GM04503 (cell line): ENCODE data around the gene MRPL27.

Source experiments
- DNase-seq: peaks from one replicate; pipeline ENCODE4 v3.0.0-alpha.2; 2012; ENCODE audit warnings: low read depth

MRPL27 gene

DNA sequence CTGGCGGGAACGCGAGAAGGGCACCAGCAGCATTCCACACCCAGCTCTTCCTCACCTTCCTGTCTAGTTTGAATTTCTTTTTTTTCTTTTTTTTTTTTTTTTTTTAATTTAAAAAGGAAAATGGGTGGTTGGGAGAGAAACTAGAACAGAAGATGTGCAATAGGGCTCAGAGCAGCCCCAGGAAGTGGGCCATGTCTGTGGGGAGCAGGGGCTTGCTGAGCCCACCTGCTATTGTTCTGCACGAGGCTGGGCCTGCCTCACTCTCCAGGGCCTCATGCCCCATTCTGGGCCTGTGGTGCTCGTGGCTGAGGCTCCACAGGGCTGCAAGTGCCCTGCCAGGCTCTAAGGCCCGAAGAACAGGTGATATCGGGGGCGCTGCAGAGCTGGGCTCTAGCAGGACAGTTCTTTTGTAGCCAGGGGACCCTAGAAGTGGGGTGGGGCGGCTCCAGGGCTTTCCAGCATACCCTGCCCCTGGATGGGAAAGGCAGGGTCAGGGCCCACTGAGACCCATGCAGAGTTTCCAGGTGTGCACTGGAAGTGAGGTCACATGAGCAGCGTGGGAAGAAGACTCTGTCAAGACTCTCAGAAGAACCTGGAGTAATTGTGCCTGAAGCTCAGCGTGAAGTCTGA lies 12.4 kb downstream of the MRPL27 start:
- DNase-seq: no peak

DNA sequence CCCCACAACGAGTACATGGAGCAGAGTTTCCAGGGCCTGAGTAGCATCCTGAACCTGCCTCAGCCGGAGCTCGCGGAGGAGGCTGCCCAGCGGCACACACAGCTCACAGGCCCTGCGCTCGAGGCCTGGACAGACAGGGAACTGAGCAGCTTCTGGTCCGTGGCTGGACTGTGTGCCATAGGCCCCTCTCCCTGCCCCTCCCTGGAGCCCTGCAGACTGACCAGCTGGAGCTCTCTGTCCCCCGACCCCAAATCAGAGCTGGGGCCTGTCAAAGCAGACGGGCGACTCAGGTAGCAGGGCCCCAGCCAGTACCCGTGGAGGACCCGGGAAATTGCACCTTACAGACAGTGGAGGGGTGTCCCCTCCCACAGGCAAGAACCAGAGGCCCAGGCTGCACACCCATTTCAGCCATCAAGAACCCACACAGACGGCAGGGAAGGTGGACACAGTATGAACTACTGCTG lies 13.0 kb downstream of the MRPL27 start:
- DNase-seq: no peak

DNA sequence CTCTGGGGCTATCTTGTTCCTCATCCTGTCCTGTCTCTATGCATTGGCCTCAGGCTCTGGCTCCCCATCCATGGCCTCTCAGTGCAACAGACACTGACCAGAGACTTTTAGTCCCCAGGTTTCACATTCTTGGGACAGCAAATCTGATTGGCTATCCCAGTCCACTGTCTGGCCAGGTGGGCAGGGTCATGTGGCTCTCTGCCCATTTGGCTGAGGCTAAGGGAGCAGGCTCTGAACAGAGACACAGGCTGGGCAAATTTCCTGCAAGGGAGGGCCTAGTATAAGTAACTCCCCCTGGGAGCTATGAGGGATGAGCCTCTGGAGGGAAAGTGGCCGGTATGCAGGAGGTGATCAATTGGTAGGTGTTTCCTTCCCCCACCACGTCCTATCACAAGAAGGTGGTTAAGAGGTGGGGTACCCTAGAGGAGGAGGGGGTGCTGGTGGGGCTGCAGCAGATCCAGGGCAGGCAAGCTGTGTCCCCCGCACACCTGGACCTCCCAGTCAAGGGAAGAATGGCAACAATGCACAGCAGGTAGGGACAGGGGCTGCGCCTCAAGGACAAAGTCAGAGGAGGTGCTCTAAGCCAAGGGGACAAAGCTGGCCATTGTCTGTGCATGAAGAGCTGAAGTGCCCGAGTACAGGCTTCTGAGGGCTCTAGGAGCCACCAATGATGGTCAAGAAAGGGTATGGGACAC lies 13.8 kb downstream of the MRPL27 start:
- DNase-seq: no peak

DNA sequence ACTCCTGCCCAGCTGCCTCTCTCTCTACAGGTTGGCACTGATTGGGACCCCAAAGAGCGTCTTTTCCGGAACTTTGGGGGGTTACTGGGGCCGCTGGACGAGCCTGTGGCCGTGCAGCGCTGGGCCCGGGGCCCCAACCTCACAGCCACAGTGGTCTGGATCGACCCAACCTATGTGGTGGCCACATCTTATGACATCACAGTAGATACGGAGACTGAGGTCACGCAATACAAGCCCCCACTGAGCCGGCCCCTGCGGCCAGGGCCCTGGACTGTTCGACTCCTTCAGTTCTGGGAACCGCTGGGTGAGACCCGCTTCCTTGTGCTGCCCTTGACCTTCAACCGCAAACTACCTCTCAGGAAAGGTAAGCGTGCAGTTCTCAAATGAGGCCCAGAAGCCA lies 14.8 kb downstream of the MRPL27 start:
- DNase-seq: no peak

DNA sequence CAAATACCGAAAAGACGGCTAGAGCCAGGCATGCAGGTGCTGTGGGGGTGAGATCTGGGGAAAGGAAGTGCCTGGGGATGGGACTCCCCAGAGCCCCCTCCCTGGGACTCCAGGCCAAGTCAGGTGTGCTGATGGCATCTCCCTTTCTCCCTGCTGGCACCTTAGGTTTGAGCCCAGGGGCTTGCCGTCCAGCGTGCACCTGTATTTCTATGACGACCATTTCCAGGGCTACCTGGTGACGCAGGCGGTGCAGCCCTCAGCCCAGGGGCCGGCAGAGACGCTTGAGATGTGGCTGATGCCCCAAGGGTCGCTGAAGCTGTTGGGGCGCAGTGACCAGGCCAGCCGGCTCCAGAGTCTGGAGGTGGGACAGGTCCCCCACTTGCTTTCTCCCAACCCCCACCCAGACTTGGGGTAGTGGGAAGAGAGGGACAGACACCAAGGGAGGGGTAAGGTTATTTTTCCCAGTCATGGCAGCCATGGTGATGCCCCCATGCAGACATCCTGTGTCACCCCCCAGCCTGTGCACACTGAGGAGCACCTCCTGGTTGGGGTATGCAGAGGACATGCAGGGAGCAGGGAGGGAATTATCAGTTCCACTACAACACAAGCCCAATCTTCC lies 16.0 kb downstream of the MRPL27 start:
- DNase-seq: no peak

DNA sequence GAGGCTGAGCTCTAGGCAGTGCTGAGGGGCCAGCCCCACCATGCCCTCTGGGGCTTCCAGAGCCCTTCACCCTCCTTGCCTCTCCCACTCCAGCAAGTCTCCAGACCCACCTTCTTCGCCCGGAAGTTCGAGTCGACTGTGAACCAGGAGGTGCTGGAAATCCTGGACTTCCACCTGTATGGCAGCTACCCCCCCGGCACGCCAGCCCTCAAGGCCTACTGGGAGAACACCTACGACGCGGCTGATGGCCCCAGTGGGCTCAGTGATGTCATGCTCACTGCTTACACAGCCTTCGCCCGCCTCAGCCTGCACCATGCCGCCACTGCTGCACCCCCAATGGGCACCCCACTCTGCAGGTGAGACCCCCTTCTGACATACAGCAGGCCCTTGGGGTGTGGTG lies 16.6 kb downstream of the MRPL27 start:
- DNase-seq: no peak

DNA sequence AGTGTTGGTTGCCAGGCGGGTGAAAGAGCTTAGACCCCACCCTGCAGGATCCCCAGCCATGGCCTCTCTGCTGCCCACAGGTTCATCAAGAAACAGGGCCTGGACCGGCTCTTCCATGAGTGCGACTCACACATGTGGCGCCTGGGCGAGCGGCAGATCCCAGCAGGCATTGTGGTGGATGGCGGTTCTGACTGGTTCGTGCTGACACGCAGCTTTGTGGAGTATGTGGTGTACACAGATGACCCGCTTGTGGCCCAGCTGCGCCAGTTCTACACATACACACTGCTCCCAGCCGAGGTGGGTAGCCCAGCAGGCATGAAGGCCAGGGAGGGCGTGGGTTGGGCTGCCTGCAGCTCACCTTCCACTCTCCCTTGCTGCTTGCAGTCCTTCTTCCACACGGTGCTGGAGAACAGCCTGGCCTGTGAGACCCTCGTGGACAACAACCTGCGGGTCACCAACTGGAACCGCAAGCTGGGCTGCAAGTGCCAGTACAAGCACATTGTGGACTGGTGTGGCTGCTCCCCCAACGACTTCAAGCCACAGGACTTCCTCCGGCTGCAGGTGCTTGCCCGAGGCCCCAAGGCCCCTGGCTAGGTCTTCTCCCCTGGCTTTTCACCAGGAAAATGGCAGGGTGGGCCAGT lies 17.2 kb downstream of the MRPL27 start:
- no peak for DNase-seq

DNA sequence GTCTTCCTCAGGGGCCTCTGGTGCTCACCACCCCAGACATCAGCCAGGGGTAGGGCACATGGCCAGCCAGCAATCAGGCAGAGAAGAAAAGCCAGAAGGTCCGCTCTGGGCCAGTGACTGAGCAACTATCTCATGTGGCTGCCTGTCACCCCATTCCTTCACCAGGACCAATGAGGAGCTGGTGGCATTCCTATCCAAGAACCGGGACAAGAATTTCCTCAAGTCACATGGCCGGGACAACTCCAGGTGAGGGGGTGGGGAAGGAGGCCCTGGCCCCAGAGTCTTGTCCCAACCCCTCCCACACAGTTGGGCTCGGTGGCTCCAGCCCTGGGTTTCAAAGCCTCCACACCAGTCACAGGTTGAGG lies 17.7 kb downstream of the MRPL27 start:
- no peak for DNase-seq

DNA sequence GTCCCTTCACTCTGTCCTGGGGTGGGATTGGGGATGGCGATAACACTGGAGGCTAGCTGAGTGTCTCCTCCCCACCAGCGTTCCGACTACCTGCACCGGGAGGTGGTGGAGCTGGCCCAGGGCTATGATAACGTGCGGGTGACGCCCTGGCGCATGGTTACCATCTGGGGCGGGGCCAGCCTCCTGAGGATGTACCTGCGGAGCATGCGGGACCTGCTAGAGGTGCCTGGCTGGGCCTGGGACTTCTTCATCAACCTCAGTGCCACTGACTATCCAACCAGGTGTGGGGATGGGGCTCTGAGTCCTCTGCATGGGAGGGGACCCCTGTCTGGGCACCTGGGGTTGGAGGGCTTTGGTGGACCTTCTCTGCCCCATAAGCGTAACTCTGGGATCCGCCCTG lies 18.2 kb downstream of the MRPL27 start:
- no peak for DNase-seq

DNA sequence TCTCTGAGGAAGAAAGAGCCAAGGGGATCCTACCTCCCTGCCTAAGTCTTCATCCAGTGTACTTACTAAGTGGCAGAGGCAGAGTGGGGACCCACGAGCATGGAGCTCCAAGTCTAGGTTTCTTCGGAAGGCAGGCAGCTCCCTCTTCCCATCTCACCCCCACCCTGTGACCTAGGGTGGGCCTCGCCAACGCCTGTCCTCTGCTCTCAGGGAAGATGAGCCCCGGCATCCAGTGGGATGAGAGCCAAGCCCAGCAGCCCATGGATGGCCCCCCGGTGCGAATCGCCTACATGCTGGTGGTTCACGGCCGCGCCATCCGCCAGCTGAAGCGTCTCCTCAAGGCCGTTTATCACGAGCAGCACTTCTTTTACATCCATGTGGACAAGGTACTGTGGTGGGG lies 18.8 kb downstream of the MRPL27 start:
- no peak for DNase-seq

DNA sequence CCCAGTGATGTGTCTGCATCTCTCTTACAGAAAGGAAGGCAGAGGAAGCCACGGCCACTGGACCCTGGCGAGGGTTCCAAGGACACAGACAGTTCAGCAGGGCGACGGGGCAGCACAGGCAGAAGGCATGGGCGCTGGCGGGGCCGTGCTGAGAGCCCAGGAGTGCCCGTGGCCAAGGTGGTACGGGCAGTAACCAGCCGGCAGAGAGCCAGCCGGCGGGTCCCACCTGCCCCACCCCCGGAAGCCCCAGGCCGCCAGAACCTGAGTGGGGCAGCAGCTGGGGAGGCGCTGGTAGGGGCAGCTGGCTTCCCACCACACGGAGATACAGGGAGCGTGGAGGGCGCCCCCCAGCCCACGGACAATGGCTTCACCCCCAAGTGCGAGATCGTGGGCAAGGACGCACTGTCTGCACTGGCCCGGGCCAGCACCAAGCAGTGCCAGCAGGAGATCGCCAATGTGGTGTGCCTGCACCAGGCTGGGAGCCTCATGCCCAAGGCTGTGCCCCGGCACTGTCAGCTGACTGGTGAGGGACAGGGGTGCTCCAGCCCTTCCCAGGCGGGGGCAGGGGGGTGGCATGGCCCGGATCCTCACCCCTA lies 19.3 kb downstream of the MRPL27 start:
- no peak for DNase-seq

DNA sequence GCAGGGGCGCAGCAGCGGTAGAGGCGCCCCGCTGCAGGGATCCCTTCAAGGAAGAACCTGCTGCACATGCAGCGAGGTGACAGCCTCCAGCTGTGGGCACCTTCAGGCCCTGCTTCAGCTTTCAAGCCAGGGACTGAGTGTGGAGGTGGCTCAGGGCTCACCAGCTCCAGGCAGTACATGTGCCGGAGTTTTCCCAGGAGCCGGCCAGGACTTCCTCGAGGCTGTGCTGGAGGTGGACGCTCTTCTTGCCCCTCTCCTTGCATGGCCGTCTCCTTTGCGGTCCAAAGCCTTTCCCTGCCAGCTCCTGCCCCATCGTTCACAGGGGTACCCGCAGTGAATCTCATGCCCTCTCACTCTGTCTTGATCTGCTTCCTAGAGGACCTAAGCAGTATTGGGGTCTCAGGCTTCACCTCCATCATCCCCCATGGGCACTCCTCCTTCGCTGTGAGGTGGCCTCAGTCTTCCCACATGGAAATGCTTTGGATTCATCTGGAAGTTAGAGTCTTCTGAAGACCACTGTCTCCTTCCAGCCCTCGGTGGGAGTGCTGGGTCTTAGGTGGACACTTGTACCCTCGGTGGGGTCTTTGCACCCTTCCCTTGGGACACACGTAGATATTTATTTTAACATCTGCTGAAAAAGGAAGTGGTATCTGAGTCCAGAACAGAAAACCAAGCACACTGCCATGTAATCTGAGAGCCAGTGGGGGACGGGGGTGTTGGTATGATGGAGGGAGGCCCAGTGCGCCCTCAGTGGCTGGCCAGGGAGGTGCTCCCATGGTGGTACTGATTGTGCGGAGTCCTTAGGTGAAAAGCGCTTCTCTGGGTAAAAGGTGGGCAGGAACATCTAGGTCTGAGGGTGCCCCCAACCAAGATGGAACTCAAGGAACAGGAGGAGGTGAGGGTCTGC lies 20.0 kb downstream of the MRPL27 start:
- no peak for DNase-seq

DNA sequence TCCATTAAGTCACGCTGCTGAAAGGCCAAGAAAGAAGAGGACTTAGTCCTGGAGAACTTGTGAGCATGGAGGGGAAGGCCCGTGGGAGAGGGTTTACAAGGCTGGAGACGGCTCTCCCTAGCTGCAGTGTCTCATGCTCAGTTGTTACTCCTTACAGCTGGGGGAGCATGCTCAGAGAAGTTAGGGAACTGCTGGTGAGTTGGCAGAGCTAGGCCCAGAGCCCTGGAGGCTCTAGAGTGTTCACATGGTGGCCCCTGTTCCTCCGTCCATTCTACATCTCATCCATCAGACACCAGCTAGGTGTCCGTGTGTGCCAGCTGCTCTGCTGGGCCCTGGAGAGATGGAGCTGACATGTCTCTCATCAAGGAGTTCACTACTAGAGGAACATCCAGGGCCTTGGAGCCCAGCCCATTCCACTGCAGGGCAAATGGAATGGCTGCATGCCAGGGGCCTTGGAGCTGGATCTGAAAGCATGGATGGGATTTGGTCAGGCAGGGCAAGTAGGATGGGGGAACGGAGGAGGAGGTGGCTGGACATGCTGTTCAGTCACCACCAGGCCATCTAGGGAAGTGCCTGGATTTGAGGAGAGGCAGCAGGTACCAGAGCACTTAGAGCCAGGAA lies 20.8 kb downstream of the MRPL27 start:
- no peak for DNase-seq

DNA sequence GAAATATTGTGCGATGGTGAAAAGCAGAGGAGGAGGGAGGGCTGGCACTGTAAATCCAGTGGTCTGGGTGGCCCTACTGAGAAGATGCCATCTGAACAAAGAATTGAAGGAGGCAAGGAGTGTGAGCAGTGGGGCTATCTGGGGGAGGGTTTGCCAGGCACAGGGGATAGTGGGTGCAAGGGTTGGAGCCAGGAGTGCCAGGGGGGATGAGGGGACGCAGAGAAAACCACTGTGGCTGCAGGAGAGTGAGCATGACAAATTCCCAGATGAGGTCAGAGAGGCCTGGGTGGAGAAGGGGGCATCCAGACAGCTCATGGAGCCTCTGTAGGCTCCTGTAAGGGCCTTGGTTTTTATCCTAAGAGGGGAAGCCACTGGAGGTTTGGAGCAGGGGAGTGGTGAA lies 22.3 kb downstream of the MRPL27 start:
- no peak for DNase-seq

DNA sequence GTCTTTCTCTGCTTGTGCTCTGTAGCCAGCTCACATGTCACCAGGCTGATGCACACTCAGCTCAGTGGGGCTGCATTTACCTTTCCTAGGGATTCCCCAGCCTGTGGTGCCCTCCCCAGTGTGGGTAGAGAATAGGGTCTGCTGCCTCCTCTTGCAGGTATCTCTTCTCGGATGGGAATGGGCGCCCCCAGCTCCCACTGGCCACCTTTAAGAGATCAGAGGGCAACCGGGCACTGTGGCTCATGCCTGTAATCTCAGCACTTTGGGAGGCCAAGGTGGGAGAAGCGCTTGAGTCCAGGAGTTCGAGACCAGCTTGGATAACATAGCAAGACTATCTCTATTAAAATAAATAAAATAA lies 23.8 kb downstream of the MRPL27 start:
- no peak for DNase-seq

DNA sequence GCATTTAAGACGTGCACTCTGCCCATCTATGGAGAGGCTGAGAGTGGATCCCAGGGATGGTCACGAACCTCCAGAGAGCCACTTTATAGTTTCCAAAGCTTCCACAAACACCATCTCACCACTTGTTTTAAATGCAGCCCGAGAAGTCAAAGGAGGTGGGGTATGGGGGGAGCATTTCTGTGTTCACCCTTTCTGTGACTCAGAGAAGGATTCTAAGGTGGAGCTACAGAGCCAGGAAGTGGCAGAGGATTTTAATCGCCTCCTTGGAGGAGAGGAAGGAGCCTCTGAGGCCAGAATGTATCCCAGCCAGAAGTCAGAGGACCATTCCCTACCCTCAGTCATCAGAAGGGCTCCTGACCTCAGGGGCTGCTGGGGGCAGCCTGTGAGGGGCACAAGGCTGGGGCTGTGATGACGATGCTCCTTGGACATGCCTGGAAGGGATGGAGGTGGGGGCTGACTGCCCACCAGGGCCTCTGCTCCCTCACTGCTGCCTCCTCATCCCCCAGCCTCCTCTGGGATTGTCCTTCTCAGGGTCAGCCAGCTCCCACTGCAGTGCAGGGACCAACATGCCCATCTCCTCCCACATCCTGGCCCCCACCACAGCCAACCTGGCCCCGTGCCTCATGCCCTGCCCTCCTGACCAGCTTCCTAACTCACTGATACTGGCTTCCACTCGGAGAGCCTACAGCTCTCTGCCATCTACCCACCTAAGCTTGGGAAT lies 24.3 kb downstream of the MRPL27 start:
- no peak for DNase-seq

DNA sequence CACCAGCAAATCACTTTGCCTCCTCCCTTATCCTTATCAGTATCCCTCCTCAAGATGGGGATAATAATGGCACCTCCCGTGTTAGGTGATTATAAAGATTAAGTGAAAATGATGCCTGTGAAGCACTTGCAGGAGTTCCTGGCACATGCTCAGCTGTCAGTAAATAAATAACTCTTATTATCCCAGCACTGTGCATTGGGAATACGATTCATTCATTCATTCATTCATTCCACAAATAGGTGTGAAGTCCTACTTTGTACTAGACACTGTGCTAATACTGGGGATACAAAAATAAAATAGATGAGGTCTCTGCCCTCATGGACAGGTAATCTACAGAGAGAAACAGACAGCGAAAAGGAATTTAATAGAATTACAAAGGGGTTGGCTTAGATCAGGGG lies 25.1 kb downstream of the MRPL27 start:
- DNase-seq: no peak

DNA sequence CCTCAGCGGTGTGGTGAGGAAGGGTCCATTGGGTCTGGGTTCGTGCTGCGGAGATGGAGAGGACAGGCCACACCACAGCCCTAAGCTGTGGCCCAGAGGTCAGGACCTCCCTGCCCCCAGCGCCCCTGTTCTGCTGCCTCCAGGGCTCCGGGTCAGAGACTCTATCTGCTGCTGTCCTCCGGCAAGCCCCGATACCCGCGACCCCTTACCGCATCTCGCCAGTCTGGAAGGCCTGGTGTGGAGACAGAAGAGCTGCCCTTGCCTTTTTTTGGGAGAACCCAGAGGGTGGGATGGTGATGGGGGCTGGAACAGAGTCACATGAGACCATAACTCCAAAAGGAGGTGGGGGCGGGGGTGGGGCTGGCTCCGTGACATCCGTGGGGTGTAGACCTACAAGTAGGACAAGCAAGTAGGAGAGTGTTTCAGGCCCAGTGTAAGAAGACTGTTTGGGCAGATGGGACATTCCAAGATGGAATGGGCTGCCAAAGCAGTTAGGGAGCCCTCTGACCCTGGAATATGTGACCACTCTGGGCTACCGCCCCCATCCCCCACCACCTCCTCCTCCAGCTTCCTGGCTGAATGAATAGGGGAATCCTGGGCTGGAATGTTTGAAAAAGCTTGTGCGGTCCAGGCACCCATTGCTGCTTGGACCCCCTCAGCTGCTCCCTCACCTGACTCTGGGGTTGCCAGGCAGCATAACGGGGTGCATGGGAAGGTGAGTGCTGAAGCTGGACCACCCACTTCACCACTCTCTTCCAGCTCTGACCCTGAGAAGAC lies 25.7 kb downstream of the MRPL27 start:
- no peak for DNase-seq

DNA sequence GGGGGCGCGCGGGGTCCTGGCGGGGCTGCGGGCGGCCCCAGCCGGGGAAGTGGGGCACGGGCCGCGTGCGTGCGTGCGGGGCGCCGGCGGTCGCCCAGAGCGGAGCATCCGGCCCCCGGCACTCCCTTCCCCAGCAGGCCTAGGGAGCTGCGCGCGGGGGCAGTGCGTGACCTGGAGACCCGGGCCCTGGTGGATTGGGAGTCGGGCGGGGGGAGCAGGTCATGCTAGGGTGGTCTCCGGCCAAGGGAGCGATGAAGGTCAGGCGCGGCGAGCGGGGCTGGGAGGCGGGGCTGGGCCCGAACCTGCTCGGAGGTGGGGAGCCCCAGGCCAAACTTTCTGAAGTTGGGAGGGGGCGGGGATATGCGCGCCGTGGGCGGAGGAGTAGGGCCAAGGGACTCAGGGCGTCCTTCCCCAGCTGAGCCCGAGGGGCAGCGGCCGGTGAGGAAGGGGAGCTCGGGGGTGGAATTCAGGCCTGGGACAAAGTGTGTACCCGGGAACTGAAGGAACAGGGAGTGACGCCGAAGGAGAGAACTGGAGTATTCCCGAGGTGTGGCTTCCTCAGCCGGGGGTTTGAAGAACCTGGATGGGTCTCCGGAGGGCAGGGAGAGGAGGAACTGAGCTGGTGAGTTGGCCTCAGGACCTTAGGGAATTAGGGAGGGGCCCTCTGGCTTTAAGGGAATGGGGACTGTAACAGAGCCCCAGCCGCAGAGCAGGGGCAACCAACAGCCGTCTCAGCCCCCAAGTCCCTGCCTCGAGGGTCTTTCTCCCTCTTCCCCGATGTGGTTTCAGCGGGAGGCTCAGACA lies 26.5 kb downstream of the MRPL27 start:
- no peak for DNase-seq
